B cell (primary cell): ENCODE results near the gene TENM4. TPM values are rescaled to one million over a fixed set of nuclear protein-coding genes. Genes with fewer than 3 reads are reported as not detected.

Experiments used
- ATAC-seq: fragments of 200-7000 bp; cut with Tn5 transposase; one replicate; pipeline ENCODE4 v1.10.0; 2021; ENCODE audit warnings: low read depth, mild to moderate bottlenecking, moderate number of reproducible peaks, moderate library complexity
- CTCF ChIA-PET: fragments of 350-600 bp; sonication (Branson Sonifier 250); formaldehyde crosslinking; loops from one replicate; lab custom pipeline; 2021; ENCODE audit warnings: antibody characterized with exemption, inconsistent platforms; lab: Charles Lee
- POLR2A ChIA-PET: fragments of 350-600 bp; sonication (Branson Sonifier 250); formaldehyde crosslinking; loops from one replicate; lab custom pipeline; 2021; ENCODE audit warnings: antibody characterized with exemption; lab: Charles Lee
- DNase-seq: peaks from one replicate; pipeline ENCODE4 v3.0.0; 2013
- H2AFZ ChIP-seq: 2 replicates; pipeline ENCODE4 v1.6.1; 2012; ENCODE audit warnings: mild to moderate bottlenecking, low read depth, low read length; ENCODE audit not compliant: insufficient read depth, poor library complexity, severe bottlenecking
- H3K27ac ChIP-seq, 2 donors: 1 replicate in 1 of 2; 2 replicates in 1 of 2; pipeline ENCODE4 v1.5.1; 2012 to 2013; ENCODE audit warnings: low read length in 2 of 2, mild to moderate bottlenecking in 2 of 2, moderate library complexity in 1 of 2
- H3K27me3 ChIP-seq, 4 experiments: fragments of 200-600 bp in 1 of 4; sonication (generic) in 1 of 4; replicated peaks in 1 of 4; 1 replicate in 2 of 4; 2 replicates in 2 of 4; pipeline versions ENCODE4 v1.6.1 to v1.7.0; 2013 to 2016; ENCODE audit warnings: low read length in 3 of 4, mild to moderate bottlenecking in 2 of 4, mixed read lengths in 1 of 4, moderate library complexity in 1 of 4; ENCODE audit not compliant: insufficient read depth in 4 of 4, control insufficient read depth in 3 of 4; ENCODE audit errors: control extremely low read depth in 1 of 4
- H3K36me3 ChIP-seq, 2 experiments: replicated peaks in 1 of 2; 1 replicate in 1 of 2; 2 replicates in 1 of 2; pipeline versions ENCODE4 v1.6.1 to v1.7.1; 2013; ENCODE audit warnings: low read length in 1 of 2; ENCODE audit not compliant: insufficient read depth in 2 of 2, control insufficient read depth in 1 of 2; ENCODE audit errors: control extremely low read depth in 1 of 2, extremely low read depth in 1 of 2
- H3K4me1 ChIP-seq, 2 donors: fragments of 200-600 bp in 1 of 2; sonication (generic) in 1 of 2; 1 replicate in 1 of 2; 2 replicates in 1 of 2; pipeline versions ENCODE4 v1.5.1 to v1.6.1; 2013 to 2017; ENCODE audit warnings: low read length in 2 of 2; ENCODE audit not compliant: control insufficient read depth in 2 of 2, insufficient read depth in 2 of 2
- H3K4me2 ChIP-seq: replicated peaks from 2 replicates; pipeline ENCODE3; 2012; ENCODE audit warnings: mild to moderate bottlenecking, low read depth, low read length; ENCODE audit not compliant: poor library complexity, severe bottlenecking
- H3K4me3 ChIP-seq, 5 experiments: fragments of 200-600 bp in 1 of 5; sonication (generic) in 1 of 5; 1 replicate in 3 of 5; 2 replicates in 2 of 5; pipeline versions ENCODE4 v1.5.1 to v1.7.0; 2011 to 2016; ENCODE audit warnings: low read length in 4 of 5, mild to moderate bottlenecking in 4 of 5, low read depth in 2 of 5, control low read depth in 1 of 5, moderate library complexity in 1 of 5; ENCODE audit not compliant: insufficient read depth in 1 of 5; ENCODE audit errors: control extremely low read depth in 1 of 5, extremely low read depth in 1 of 5
- H3K79me2 ChIP-seq: fragments of 200-600 bp; sonication (generic); one replicate; pipeline ENCODE4 v1.6.0; 2016; ENCODE audit warnings: low read length; ENCODE audit not compliant: control insufficient read depth, insufficient read depth
- H3K9ac ChIP-seq: fragments of 200-600 bp; sonication (generic); 2 replicates; pipeline ENCODE4 v1.6.1; 2017; ENCODE audit warnings: mild to moderate bottlenecking, low read length, moderate library complexity
- H3K9me3 ChIP-seq, 3 donors: one replicate each; pipeline versions ENCODE4 v1.6.1 to v1.7.1; 2013; ENCODE audit warnings: low read length in 2 of 3; ENCODE audit not compliant: control insufficient read depth in 2 of 3, insufficient read depth in 1 of 3; ENCODE audit errors: control extremely low read depth in 1 of 3
- H4K20me1 ChIP-seq: 2 replicates; pipeline ENCODE4 v1.6.0; 2012; ENCODE audit warnings: mild to moderate bottlenecking, low read length; ENCODE audit not compliant: insufficient read depth, control insufficient read depth, poor library complexity, severe bottlenecking
- H3K27ac Mint-ChIP-seq: one replicate; pipeline ENCODE4 v1.8.0; 2021; ENCODE audit warnings: mixed read lengths
- H3K27me3 Mint-ChIP-seq: one replicate; pipeline ENCODE4 v1.8.0; 2021; ENCODE audit warnings: mixed read lengths
- H3K4me1 Mint-ChIP-seq: one replicate; pipeline ENCODE4 v1.8.0; 2021; ENCODE audit warnings: mixed read lengths
- H3K4me3 Mint-ChIP-seq: one replicate; pipeline ENCODE4 v1.8.0; 2021; ENCODE audit warnings: mixed read lengths
- H3K9me3 Mint-ChIP-seq: one replicate; pipeline ENCODE4 v1.8.0; 2022; ENCODE audit warnings: mixed read lengths; ENCODE audit not compliant: insufficient read depth
- EZH2 ChIP-seq: IDR thresholded peaks from 2 replicates; pipeline ENCODE4 v1.6.1; 2012; ENCODE audit warnings: borderline replicate concordance, low read depth, mild to moderate bottlenecking, moderate library complexity, low read length; ENCODE audit not compliant: insufficient read depth, poor library complexity, severe bottlenecking
- WGBS: methylation state at CpG from one replicate; pipeline ENCODE4 v1.1.5; 2013; ENCODE audit warnings: missing lambda C conversion rate; ENCODE audit not compliant: insufficient coverage; 5-methylcytosine and 5-hydroxymethylcytosine counted together
- intact Hi-C: fragments of 100-400 bp; cut with micrococcal nuclease; formaldehyde crosslinking; loops from one replicate; pipeline ENCODE4 v1.10.0; 2022
- polyA plus RNA-seq: library from polyadenylated mRNA; depleted of rRNA; stranded (reverse); fragments of >200 nt; gene quantifications from 2 replicates; pipeline ENCODE4 v1.2.3, GENCODE V29; 2012
- total RNA-seq, 2 donors: library from RNA; stranded (reverse); fragments of 120-200 nt in 1 of 2; gene quantifications; 1 replicate in 1 of 2; 2 replicates in 1 of 2; pipeline versions ENCODE4 v1.2.3 to v1.2.4, GENCODE V29; 2013 to 2022
- TF ChIP-seq, protein P1 (sequence below): fragments of 200-600 bp; IDR thresholded peaks from one replicate; pipeline ENCODE4 v1.8.0; 2022; ENCODE audit warnings: antibody characterized with exemption, mild to moderate bottlenecking

The TENM4 gene
- total and polyA plus RNA-seq, 2 donors (not counting 1 experiment from before 2014, with no cell fraction given): 0.09 to 5.7 TPM

GRCh38 chr11:79219186-79220045, 221.4 kb downstream of the TENM4 start:
- Histone ChIP-seq H3K27me3 (no peaks in the 10 kb centered on the region), H2AFZ (no peak overlapping the region), H3K4me3 (no peak overlapping the region), H3K27ac (no peak overlapping the region), H3K9me3 (peaks cover 0 to 3% (median 1%) of the 10 kb centered on the region in 3 donors), H3K36me3 (no peaks in the 10 kb centered on the region), H4K20me1 (no peaks in the 10 kb centered on the region), H3K4me2 (no peak overlapping the region), H3K9ac (no peak overlapping the region), H3K4me1 (no peaks in the 10 kb centered on the region), H3K79me2 (no peaks in the 10 kb centered on the region)
- 89% methylated on average over 4 of the region's 6 CpGs for WGBS
- no peak for TF ChIP-seq EZH2
- TF ChIP-seq, protein P1, sequence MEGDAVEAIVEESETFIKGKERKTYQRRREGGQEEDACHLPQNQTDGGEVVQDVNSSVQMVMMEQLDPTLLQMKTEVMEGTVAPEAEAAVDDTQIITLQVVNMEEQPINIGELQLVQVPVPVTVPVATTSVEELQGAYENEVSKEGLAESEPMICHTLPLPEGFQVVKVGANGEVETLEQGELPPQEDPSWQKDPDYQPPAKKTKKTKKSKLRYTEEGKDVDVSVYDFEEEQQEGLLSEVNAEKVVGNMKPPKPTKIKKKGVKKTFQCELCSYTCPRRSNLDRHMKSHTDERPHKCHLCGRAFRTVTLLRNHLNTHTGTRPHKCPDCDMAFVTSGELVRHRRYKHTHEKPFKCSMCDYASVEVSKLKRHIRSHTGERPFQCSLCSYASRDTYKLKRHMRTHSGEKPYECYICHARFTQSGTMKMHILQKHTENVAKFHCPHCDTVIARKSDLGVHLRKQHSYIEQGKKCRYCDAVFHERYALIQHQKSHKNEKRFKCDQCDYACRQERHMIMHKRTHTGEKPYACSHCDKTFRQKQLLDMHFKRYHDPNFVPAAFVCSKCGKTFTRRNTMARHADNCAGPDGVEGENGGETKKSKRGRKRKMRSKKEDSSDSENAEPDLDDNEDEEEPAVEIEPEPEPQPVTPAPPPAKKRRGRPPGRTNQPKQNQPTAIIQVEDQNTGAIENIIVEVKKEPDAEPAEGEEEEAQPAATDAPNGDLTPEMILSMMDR: no peak
- POLR2A ChIA-PET: no interaction called here
- intact Hi-C loops: no loop called here
- no peaks in the 10 kb centered on the region for H3K4me1 Mint-ChIP-seq
- no peaks in the 10 kb centered on the region for H3K27me3 Mint-ChIP-seq
- no peak overlapping the region for H3K4me3 Mint-ChIP-seq
- CTCF ChIA-PET: no interaction called here
- H3K27ac Mint-ChIP-seq: no peak overlapping the region
- ATAC-seq: no peak
- no peak for DNase-seq
- H3K9me3 Mint-ChIP-seq: no peaks in the 10 kb centered on the region

GRCh38 chr11:79212741-79213190, 228.1 kb downstream of the TENM4 start:
- ATAC-seq (no peak), DNase-seq (no peak)
- intact Hi-C loops: no loop called here
- no peaks in the 10 kb centered on the region for H3K4me1 ChIP-seq
- H3K4me3 Mint-ChIP-seq: no peak overlapping the region
- no peak overlapping the region for H3K9ac ChIP-seq
- no peak overlapping the region for H2AFZ ChIP-seq
- no peaks in the 10 kb centered on the region for H3K36me3 ChIP-seq
- WGBS: 20% methylated on average over 6 of the region's 6 CpGs
- no peak overlapping the region for H3K4me3 ChIP-seq
- H3K27me3 ChIP-seq: no peaks in the 10 kb centered on the region
- H3K27me3 Mint-ChIP-seq: no peaks in the 10 kb centered on the region
- H3K9me3 ChIP-seq: no peaks in the 10 kb centered on the region
- ChIA-PET CTCF (no interaction called here), POLR2A (no interaction called here)
- H3K4me2 ChIP-seq: no peak overlapping the region
- H3K27ac ChIP-seq: no peak overlapping the region
- no peaks in the 10 kb centered on the region for H3K79me2 ChIP-seq
- no peak overlapping the region for H3K27ac Mint-ChIP-seq
- no peaks in the 10 kb centered on the region for H4K20me1 ChIP-seq
- H3K9me3 Mint-ChIP-seq: no peaks in the 10 kb centered on the region
- TF ChIP-seq, protein P1: no peak
- TF ChIP-seq EZH2: no peak
- H3K4me1 Mint-ChIP-seq: peaks cover 2% of the 10 kb centered on the region
